OCI-LY1 (cell line): ENCODE measurements around the gene RASAL2.

Experiments used
- H2AFZ ChIP-seq: fragments of 200-600 bp; sonication (generic), shearing (Covaris generic); 2 replicates; pipeline ENCODE4 v1.6.0; 2014; ENCODE audit warnings: antibody characterized with exemption, mild to moderate bottlenecking, low read length
- H3F3A ChIP-seq: fragments of 200-600 bp; sonication (generic), shearing (Covaris generic); 2 replicates; pipeline ENCODE4 v1.6.0; 2014; ENCODE audit warnings: mild to moderate bottlenecking, antibody characterized with exemption, low read length, moderate library complexity; ENCODE audit not compliant: insufficient read depth
- H3K27ac ChIP-seq: fragments of 200-600 bp; sonication (generic); 2 replicates; pipeline ENCODE4 v1.5.1; 2014; ENCODE audit warnings: low read length, mixed run types, mild to moderate bottlenecking, low read depth; ENCODE audit not compliant: poor library complexity, severe bottlenecking
- H3K27me3 ChIP-seq: fragments of 200-600 bp; sonication (generic); 2 replicates; pipeline ENCODE4 v1.6.0; 2014; ENCODE audit warnings: antibody characterized with exemption, mild to moderate bottlenecking, low read length, moderate library complexity; ENCODE audit not compliant: insufficient read depth
- H3K36me3 ChIP-seq: fragments of 200-600 bp; sonication (generic); 2 replicates; pipeline ENCODE4 v1.6.1; 2014; ENCODE audit warnings: mild to moderate bottlenecking, antibody characterized with exemption, low read length, moderate library complexity, mixed read lengths; ENCODE audit not compliant: insufficient read depth
- H3K4me1 ChIP-seq: fragments of 200-600 bp; sonication (generic); 2 replicates; pipeline ENCODE4 v1.5.1; 2014; ENCODE audit warnings: mild to moderate bottlenecking, low read length, moderate library complexity; ENCODE audit not compliant: insufficient read depth, severe bottlenecking
- H3K4me2 ChIP-seq: fragments of 200-600 bp; sonication (generic), shearing (Covaris generic); 2 replicates; pipeline ENCODE4 v1.6.1; 2014; ENCODE audit warnings: low read length
- H3K4me3 ChIP-seq: fragments of 200-600 bp; sonication (generic); 2 replicates; pipeline ENCODE4 v1.5.1; 2014; ENCODE audit warnings: low read length, low read depth, mild to moderate bottlenecking, mixed read lengths; ENCODE audit not compliant: poor library complexity, severe bottlenecking
- H3K79me2 ChIP-seq: fragments of 200-600 bp; shearing (Covaris generic); 2 replicates; pipeline ENCODE4 v1.6.1; 2016; ENCODE audit warnings: mixed run types, low read length, mixed read lengths; ENCODE audit not compliant: insufficient read depth
- H3K9ac ChIP-seq: fragments of 200-600 bp; sonication (generic), shearing (Covaris generic); 2 replicates; pipeline ENCODE4 v1.6.1; 2014; ENCODE audit warnings: mild to moderate bottlenecking, low read length, mixed read lengths
- H3K9me2 ChIP-seq: fragments of 200-600 bp; sonication (generic), shearing (Covaris generic); 2 replicates; pipeline ENCODE4 v1.6.1; 2014; ENCODE audit warnings: low read depth, mild to moderate bottlenecking, low read length, mixed read lengths
- H3K9me3 ChIP-seq: fragments of 200-600 bp; shearing (Covaris generic); 2 replicates; pipeline ENCODE4 v1.6.1; 2014; ENCODE audit warnings: low read length, mixed read lengths
- H4K20me1 ChIP-seq: fragments of 200-600 bp; sonication (generic), shearing (Covaris generic); 2 replicates; pipeline ENCODE4 v1.6.0; 2016; ENCODE audit warnings: mild to moderate bottlenecking, low read length; ENCODE audit not compliant: insufficient read depth
- EZH2 ChIP-seq: fragments of 200-600 bp; sonication (generic), shearing (Covaris generic); IDR thresholded peaks from 2 replicates; pipeline ENCODE4 v1.8.0; 2017; ENCODE audit warnings: borderline replicate concordance, mixed run types, mild to moderate bottlenecking, antibody characterized with exemption, low read length, moderate library complexity, mixed read lengths
- TF ChIP-seq, protein P1 (sequence below): fragments of 200-600 bp; sonication (generic), shearing (Covaris generic); IDR thresholded peaks from 2 replicates; pipeline ENCODE4 v1.5.1; 2017; ENCODE audit warnings: mild to moderate bottlenecking, antibody characterized with exemption, low read length, moderate library complexity, mixed read lengths

RASAL2 gene

DNA sequence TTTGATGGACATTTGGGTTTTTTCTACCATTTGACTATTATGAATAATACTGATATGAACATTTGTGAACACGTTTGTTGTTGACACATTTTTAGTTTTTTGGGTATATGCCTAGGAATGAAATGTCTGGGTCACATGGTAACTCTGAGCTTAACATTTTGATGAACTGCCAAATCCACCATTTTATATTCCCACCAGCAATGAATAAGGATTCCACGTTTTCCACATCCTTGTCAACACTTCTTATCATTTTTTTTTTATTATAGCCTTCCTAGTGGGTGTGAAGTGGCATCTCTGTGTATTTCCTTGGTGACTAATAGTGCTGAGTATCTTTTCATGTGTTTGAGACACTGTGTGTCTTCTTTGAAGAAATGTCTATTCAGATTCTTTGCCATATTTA lies 67.6 kb downstream of the RASAL2 start:
- H3K9me2 ChIP-seq, result no peaks in the 10 kb centered on the region
- no peak overlapping the region for H3K4me3 ChIP-seq
- TF ChIP-seq, protein P1, sequence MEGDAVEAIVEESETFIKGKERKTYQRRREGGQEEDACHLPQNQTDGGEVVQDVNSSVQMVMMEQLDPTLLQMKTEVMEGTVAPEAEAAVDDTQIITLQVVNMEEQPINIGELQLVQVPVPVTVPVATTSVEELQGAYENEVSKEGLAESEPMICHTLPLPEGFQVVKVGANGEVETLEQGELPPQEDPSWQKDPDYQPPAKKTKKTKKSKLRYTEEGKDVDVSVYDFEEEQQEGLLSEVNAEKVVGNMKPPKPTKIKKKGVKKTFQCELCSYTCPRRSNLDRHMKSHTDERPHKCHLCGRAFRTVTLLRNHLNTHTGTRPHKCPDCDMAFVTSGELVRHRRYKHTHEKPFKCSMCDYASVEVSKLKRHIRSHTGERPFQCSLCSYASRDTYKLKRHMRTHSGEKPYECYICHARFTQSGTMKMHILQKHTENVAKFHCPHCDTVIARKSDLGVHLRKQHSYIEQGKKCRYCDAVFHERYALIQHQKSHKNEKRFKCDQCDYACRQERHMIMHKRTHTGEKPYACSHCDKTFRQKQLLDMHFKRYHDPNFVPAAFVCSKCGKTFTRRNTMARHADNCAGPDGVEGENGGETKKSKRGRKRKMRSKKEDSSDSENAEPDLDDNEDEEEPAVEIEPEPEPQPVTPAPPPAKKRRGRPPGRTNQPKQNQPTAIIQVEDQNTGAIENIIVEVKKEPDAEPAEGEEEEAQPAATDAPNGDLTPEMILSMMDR, result no peak
- no peak for TF ChIP-seq EZH2
- no peaks in the 10 kb centered on the region for H3F3A ChIP-seq
- no peak overlapping the region for H2AFZ ChIP-seq
- no peaks in the 10 kb centered on the region for H3K4me1 ChIP-seq
- no peaks in the 10 kb centered on the region for H3K9me3 ChIP-seq
- H3K79me2 ChIP-seq, result no peaks in the 10 kb centered on the region
- no peak overlapping the region for H3K4me2 ChIP-seq
- no peaks in the 10 kb centered on the region for H3K27me3 ChIP-seq
- H3K36me3 ChIP-seq, result no peaks in the 10 kb centered on the region
- H4K20me1 ChIP-seq, result no peaks in the 10 kb centered on the region
- no peak overlapping the region for H3K27ac ChIP-seq
- H3K9ac ChIP-seq, result no peak overlapping the region

DNA sequence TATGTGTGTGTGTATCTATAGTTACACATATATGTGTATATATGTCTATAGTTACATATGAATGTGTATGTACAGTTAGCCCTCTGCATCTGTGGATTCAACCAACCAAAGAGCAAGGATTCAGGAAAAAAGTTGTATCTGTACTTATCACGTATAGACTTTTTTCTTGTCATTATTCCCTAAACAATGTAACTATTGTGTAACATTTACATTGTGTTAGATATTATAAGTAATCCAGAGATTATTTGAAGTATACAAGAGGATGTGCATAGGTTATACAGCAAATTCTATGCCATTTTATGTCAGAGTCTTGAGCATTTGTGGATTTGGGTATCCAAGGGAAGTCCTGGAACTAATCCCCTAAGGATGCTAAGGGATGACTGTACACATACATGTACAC lies 71.3 kb downstream of the RASAL2 start:
- Histone ChIP-seq H3K36me3 (no peaks in the 10 kb centered on the region), H3K79me2 (no peaks in the 10 kb centered on the region), H3F3A (no peaks in the 10 kb centered on the region), H3K4me2 (no peak overlapping the region), H3K9ac (no peak overlapping the region), H3K4me1 (no peaks in the 10 kb centered on the region), H3K4me3 (no peak overlapping the region), H2AFZ (no peak overlapping the region), H4K20me1 (no peaks in the 10 kb centered on the region), H3K9me2 (no peaks in the 10 kb centered on the region), H3K9me3 (no peaks in the 10 kb centered on the region), H3K27ac (no peak overlapping the region), H3K27me3 (no peaks in the 10 kb centered on the region)
- no peak for TF ChIP-seq EZH2
- TF ChIP-seq, protein P1, result no peak

DNA sequence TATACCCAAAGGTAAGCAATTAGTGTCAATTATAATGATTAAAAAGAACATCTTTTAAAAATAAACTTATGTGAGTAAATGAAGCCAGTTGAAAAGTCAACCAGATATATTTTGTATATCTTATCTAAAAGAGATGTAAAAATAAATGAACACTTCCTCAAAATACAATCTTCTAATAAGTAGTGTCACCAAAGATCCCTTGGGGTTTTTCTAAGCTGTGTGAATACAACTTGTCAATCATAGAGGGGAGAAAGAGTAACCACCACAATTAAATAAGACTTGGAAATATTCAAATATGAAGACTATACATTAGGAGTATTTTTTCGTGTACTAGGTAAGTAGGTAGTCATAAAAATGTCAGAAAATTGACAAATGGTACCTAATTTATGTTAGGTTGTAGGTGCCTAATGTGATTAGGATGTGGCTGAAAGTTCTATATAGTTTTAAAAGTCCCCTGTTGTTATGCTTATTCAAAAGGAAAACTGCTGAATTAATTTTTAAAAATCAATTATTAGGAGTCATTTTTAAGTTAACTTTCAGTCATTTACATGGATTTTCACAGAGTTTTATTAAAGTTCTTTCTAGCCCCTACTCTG lies 72.6 kb downstream of the RASAL2 start:
- Histone ChIP-seq H3K27me3 (no peaks in the 10 kb centered on the region), H3K4me1 (no peaks in the 10 kb centered on the region), H3K36me3 (no peaks in the 10 kb centered on the region), H3K9me2 (no peaks in the 10 kb centered on the region), H3K27ac (no peak overlapping the region), H3K9ac (no peak overlapping the region), H3F3A (no peaks in the 10 kb centered on the region), H4K20me1 (no peaks in the 10 kb centered on the region), H3K4me3 (no peak overlapping the region), H2AFZ (no peak overlapping the region), H3K4me2 (no peak overlapping the region), H3K9me3 (no peaks in the 10 kb centered on the region), H3K79me2 (no peaks in the 10 kb centered on the region)
- no peak for TF ChIP-seq EZH2
- TF ChIP-seq, protein P1, result no peak
